VCaP (cell line): Measurements from ENCODE around the gene DAZAP2.
"Not testable (repeated sequence)": the region's sequence is repeated elsewhere in the genome, so short reads cannot be mapped to it uniquely, and the experiment has no call there.

Experiments used
- H3K27ac ChIP-seq: fragments of 450-650 bp; 2 replicates; pipeline ENCODE4 v1.5.1; 2017
- TF ChIP-seq, protein P1 (sequence below): fragments of 450-650 bp; conservative IDR thresholded peaks from 2 replicates; pipeline ENCODE4 v1.5.1; 2017; ENCODE audit warnings: mild to moderate bottlenecking, moderate library complexity

Gene DAZAP2

DNA sequence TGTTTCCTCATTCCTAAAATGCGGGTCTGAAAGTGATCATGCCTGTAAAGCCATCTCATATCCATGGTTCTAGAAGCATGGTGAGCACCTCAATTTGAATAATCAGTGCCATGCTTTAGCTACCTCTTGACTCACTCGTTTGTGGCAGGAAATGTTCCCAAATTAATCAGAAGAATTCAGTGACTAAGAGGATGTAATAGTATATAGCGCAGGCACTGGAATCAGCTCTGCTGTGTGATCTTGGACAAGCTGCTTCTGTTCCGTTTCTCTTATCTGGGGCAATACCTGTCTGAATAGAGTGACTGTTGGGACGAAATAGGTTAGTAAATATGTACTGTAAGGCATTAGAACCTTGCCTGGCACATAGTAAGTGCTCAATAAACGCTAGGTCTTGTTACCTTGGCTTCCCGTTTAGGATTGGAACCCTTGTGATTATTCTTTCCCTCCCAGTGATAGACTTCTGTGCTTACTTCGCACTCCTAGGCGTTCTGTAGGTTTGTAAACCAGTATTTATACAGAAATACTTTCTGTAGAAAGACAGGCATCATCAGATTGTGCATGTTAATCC, 32.4 kb downstream of the DAZAP2 start:
- H3K27ac ChIP-seq: peak overlapping the region; percentile 78
- TF ChIP-seq, protein P1, sequence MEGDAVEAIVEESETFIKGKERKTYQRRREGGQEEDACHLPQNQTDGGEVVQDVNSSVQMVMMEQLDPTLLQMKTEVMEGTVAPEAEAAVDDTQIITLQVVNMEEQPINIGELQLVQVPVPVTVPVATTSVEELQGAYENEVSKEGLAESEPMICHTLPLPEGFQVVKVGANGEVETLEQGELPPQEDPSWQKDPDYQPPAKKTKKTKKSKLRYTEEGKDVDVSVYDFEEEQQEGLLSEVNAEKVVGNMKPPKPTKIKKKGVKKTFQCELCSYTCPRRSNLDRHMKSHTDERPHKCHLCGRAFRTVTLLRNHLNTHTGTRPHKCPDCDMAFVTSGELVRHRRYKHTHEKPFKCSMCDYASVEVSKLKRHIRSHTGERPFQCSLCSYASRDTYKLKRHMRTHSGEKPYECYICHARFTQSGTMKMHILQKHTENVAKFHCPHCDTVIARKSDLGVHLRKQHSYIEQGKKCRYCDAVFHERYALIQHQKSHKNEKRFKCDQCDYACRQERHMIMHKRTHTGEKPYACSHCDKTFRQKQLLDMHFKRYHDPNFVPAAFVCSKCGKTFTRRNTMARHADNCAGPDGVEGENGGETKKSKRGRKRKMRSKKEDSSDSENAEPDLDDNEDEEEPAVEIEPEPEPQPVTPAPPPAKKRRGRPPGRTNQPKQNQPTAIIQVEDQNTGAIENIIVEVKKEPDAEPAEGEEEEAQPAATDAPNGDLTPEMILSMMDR: no peak

- H3K27ac ChIP-seq: not testable (repeated sequence)
These were observed 34.2 kb downstream of the DAZAP2 start for GRCh38 chr12:51272810-51273209.

DNA sequence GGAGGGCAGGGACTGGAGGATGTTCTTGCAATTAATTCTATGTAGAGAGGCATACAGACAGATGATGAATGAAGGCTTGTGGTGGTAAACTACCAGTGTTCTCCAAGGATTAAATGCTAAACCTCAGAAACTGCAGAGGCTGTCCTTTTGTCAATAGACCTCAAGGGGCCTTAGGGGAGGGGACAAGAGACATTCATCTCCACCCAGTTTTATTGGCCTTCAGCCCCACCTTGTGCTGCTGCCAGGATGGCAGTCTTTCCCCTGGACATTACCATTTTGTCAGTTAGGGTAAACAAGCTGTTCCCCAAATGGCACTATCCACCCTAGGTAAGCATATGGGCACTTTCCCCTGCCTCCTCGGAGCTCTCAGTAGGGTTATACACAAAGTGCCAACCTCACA, 36.5 kb downstream of the DAZAP2 start:
- no peak overlapping the region for H3K27ac ChIP-seq
- TF ChIP-seq, protein P1: no peak

- TF ChIP-seq, protein P1: no peak
- H3K27ac ChIP-seq: no peak overlapping the region
These were observed 42.7 kb downstream of the DAZAP2 start for GRCh38 chr12:51281202-51281924.

GRCh38 chr12:51285843-51286242, 47.2 kb downstream of the DAZAP2 start:
- no peak overlapping the region for H3K27ac ChIP-seq
- TF ChIP-seq, protein P1: no peak

- H3K27ac ChIP-seq: not testable (repeated sequence)
These were observed 53.2 kb downstream of the DAZAP2 start for GRCh38 chr12:51291603-51292513.
